RWPE1 (cell line): ENCODE data around the gene CCDC74A.
"Not testable (repeated sequence)": the region's sequence is repeated elsewhere in the genome, so short reads cannot be mapped to it uniquely, and the experiment has no call there.

Experiments
- CTCF ChIA-PET: fragments of 350-600 bp; sonication (Branson Sonifier 250); formaldehyde crosslinking; extraction: SDS; loops from one replicate; lab custom pipeline; 2021; lab: Yijun Ruan, JAX
- POLR2A ChIA-PET: fragments of 400-600 bp; formaldehyde crosslinking; extraction: SDS; loops from one replicate; lab custom pipeline; 2020; ENCODE audit warnings: antibody characterized with exemption; ENCODE audit not compliant: low non-redundant PET; lab: Yijun Ruan, JAX
- DNase-seq: peaks from one replicate; pipeline ENCODE4 v3.0.0; 2012; ENCODE audit warnings: low spot score
- H3K27ac ChIP-seq: fragments of 450-650 bp; 2 replicates; pipeline ENCODE4 v1.5.1; 2017
- TF ChIP-seq, protein P1 (sequence below): fragments of 450-650 bp; conservative IDR thresholded peaks from 2 replicates; pipeline ENCODE4 v1.5.1; 2017; ENCODE audit warnings: low read depth, mild to moderate bottlenecking

Gene CCDC74A

DNA sequence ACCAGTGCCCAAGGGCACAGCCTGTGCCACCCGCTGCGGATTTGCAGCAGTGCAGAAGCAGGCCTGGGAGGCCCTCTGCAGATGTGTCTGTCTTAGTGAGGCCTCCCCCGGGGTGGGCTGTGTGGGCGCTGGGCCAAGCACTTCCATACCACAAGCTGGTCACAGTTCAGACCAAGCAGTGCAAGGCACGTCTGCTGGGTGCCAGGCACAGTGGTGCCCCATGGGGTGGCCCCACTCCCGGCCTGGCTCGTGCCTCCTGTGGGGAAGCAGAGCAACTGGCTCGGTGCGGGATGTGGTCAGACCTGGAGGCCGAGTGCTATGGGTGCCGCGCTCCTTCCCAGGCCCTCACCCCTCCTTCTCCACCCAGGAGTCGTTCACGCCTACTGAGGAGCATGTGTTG lies 12.5 kb upstream of the CCDC74A start:
- POLR2A ChIA-PET, DNase-seq, H3K27ac ChIP-seq, CTCF ChIA-PET: not testable (repeated sequence)

DNA sequence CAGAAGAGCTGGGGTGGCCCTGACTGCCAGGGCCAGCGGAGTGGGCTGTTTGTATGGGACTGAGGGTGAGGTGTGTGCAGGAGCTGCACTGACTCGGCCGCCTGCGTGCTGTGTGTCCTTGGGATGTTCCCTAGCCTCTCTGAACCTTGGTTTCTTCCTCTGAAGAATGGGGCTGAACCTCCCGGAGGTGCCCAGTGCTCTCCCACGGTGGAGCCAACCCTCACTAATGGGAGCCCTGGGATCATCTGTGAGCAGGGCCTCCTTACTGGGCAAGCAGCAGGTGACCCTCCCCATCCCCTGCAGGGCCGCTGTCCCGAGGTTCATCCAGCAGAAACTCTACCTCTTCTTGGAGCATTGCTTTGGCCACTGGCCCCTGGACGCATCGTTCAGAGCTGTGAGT lies 11.7 kb upstream of the CCDC74A start:
- TF ChIP-seq, protein P1, sequence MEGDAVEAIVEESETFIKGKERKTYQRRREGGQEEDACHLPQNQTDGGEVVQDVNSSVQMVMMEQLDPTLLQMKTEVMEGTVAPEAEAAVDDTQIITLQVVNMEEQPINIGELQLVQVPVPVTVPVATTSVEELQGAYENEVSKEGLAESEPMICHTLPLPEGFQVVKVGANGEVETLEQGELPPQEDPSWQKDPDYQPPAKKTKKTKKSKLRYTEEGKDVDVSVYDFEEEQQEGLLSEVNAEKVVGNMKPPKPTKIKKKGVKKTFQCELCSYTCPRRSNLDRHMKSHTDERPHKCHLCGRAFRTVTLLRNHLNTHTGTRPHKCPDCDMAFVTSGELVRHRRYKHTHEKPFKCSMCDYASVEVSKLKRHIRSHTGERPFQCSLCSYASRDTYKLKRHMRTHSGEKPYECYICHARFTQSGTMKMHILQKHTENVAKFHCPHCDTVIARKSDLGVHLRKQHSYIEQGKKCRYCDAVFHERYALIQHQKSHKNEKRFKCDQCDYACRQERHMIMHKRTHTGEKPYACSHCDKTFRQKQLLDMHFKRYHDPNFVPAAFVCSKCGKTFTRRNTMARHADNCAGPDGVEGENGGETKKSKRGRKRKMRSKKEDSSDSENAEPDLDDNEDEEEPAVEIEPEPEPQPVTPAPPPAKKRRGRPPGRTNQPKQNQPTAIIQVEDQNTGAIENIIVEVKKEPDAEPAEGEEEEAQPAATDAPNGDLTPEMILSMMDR = no peak
- POLR2A ChIA-PET = no interaction called here
- CTCF ChIA-PET = no interaction called here

DNA sequence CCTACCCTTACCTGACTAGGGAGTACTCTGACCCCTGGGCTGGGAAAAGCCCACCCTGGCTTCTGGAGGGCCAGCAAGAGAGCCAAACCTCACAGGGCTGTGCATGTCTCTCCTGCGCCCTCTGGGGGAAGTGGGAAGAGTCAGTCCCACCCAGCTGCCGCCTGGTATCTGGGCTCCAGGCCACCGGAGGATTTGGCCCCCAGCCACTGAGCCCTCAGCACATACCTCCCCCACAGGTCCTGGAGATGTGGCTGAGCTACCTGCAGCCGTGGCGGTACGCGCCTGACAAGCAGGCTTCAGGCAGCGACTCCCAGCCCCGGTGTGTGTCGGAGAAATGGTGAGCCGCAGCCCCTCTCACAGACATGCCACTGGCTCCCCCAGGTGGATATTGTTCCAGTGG lies 11.1 kb upstream of the CCDC74A start:
- POLR2A ChIA-PET, DNase-seq, CTCF ChIA-PET, H3K27ac ChIP-seq: not testable (repeated sequence)

More for the DNA sequence above, 11.7 kb upstream of the CCDC74A start:
- no peak for DNase-seq
- no peak overlapping the region for H3K27ac ChIP-seq

DNA sequence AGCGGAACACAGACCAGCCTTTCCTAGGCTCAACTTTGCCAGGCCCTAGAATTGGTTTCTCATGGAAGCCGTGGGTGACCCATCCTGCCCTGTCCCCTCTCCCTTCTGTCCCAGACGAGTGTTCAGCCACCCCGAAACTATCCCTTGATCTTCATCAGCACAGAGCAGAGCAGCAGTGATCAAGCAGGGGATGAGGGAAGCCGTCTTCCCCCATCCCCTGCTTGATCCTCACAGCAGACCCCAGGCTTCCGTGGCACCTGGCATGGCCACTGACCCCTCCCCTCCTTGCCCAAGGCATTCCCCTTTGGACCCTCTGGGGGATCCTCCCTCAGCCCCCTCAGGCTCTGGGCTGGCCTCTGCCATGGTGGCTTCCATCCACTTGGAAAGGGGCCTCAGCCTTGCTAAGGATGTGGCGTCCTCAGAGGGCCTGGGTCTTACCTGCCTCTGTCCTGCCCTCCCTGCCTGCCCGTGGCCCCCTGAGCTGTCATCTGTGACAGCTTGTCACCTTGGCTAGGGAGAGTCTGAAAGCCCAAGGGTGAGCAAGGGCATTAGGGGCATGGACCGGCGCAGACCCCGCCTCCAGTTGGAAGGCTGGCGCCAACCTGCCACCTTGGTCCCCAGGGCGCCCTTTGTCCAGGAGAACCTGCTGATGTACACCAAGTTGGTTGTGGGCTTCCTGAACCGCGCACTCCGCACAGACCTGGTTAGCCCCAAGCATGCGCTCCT lies 10.4 kb upstream of the CCDC74A start:
- H3K27ac ChIP-seq = no peak overlapping the region
- POLR2A ChIA-PET = no interaction called here
- no peak for DNase-seq
- TF ChIP-seq, protein P1 = no peak
- CTCF ChIA-PET = no interaction called here

DNA sequence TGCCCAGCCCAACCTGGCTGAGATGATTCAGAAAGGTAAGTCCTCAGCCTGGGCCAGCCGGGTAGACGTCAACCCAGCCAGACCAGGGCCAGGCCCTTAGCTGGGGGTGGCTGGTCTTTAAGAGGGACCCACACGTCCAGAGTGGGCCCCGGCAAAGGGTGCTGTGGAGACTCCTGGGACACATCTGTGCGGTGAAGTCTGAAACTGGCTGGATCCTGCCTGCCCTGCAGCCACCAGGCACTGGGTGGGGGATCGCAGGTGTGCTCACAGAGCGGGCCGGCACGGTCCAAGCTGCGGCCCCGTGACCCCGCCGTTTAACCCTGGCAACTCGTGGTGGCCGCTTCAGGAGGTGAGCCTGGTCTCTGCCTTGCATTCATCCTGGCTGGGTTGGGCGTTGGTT lies 9.8 kb upstream of the CCDC74A start:
- DNase-seq, H3K27ac ChIP-seq, CTCF ChIA-PET, POLR2A ChIA-PET: not testable (repeated sequence)

DNA sequence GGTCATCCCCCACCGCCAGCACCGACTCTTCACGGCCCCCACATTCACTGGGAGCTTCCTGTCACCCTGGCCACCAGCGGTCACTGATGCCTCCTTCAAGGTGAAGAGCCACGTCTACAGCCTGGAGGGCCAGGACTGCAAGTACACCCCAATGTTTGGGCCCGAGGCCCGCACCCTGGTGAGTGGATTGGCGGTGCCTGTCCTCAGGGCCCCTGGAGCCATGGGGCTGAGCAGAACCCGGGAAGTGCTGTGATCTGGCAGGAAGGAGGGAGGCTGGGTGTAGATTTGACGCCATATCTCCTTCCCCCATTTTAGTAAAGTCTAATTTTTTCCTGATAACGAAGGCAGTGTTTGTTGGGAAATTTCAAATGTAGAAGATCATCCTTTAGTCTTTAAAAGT lies 9.2 kb upstream of the CCDC74A start:
- H3K27ac ChIP-seq, DNase-seq, POLR2A ChIA-PET, CTCF ChIA-PET: not testable (repeated sequence)

DNA sequence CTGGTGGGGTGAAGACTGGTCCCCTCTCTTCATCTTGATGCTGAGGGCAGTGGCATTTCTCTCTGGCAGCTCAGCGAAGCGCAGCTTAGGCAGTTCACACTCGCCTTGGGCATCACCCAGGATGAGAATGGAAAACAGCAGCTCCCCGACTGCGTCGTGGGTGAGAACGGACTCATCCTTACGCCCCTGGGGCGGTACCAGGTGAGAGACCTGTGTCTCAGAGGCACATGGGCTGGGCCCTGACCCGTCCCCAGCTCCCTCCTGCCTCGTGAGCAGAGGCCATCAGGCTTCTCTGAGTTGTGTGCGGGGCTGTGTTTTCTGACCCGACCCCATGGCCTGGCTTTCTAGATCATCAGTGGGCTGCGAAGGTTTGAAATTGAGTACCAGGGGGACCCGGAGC lies 8.2 kb upstream of the CCDC74A start:
- H3K27ac ChIP-seq = no peak overlapping the region
- TF ChIP-seq, protein P1 = no peak
- ChIA-PET CTCF (no interaction called here), POLR2A (no interaction called here)
- DNase-seq = no peak

DNA sequence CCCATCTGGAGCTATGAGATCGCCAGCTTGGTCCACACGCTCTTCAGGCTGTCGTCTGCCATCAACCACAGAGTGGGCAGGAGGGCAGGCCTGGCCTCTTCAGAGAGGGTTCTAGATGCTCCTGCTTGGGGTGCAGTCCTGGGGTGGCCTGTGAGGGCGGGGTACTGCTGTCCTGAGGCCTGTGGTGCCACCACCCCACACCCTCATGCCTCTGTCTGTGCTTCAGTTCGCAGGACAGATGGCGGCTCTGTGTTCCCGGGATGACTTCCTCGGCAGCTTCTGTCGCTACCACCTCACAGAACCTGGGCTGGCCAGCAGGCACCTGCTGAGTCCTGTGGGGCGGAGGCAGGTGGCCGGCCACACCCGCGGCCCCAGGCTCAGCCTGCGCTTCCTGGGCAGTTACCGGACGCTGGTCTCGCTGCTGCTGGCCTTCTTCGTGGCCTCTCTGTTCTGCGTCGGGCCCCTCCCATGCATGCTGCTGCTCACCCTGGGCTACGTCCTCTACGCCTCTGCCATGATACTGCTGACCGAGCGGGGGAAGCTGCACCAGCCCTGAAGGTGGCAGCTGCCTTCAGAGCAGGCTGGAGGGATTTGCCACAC lies 7.7 kb upstream of the CCDC74A start:
- DNase-seq, H3K27ac ChIP-seq, POLR2A ChIA-PET, CTCF ChIA-PET: not testable (repeated sequence)

DNA sequence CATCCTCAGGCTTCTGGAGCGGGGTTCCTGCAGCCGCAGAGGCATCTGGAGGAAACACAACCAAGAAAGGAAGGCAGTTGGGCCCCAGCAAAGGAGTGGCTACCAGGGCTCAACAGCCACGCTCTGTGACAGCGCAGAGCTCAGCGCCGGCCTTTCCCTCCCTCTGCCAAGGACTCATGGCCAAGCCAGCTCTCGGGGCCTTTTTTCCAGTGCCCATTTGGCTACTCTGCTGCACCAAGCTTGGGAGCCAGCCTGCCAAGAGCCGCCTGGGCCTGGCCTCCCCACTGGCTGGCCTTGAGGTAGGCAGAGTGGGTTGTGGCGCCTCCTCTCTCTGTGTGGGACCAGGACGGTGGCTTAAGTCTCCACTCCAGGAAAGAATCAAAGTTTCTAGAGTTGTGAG lies 7.2 kb upstream of the CCDC74A start:
- TF ChIP-seq, protein P1 = no peak
- ChIA-PET CTCF (no interaction called here), POLR2A (no interaction called here)
- no peak for DNase-seq
- H3K27ac ChIP-seq = no peak overlapping the region

DNA sequence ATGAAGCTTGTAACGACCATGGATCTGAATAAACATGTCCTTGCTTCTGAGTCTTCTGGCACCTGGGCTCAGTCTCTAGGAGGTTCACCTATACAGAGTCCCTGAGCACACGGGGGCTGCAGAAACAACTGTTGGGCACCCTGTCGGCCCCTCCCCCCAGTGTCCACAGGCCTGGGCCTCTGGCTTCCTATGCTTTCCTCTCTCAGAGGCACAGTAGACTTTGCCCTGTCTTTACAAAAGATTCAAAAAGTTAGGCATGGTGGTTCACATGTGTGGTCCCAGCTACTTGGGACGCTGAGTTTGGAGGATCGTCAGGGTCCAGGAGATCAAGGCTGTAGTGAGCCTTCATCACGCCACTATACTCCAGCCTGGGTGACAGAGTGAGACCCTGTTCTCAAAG lies 6.2 kb upstream of the CCDC74A start:
- CTCF ChIA-PET, DNase-seq, POLR2A ChIA-PET, H3K27ac ChIP-seq: not testable (repeated sequence)
